KMS-11 (cell line): ENCODE data around the gene TAS2R31.

Experiments used
- H2AFZ ChIP-seq: fragments of 200-600 bp; sonication (generic); 2 replicates; pipeline ENCODE4 v1.6.1; 2016; ENCODE audit warnings: antibody characterized with exemption, mixed run types, low read depth
- H3K27ac ChIP-seq: fragments of 200-600 bp; sonication (generic); 2 replicates; pipeline ENCODE4 v1.6.1; 2016; ENCODE audit warnings: mild to moderate bottlenecking, mixed run types
- H3K27me3 ChIP-seq: fragments of 200-600 bp; sonication (generic); 2 replicates; pipeline ENCODE4 v1.6.1; 2017; ENCODE audit warnings: mild to moderate bottlenecking, low read depth, mixed run types, moderate library complexity; ENCODE audit not compliant: insufficient read depth
- H3K36me3 ChIP-seq: fragments of 200-600 bp; sonication (generic); 2 replicates; pipeline ENCODE4 v1.6.1; 2017; ENCODE audit warnings: mild to moderate bottlenecking, mixed run types; ENCODE audit not compliant: insufficient read depth
- H3K4me1 ChIP-seq: fragments of 200-600 bp; sonication (generic); 2 replicates; pipeline ENCODE4 v1.6.1; 2016; ENCODE audit warnings: mild to moderate bottlenecking, low read depth, mixed run types; ENCODE audit not compliant: poor library complexity, severe bottlenecking
- H3K4me2 ChIP-seq: fragments of 200-600 bp; sonication (generic); 2 replicates; pipeline ENCODE4 v1.7.0; 2016; ENCODE audit warnings: mild to moderate bottlenecking, mixed run types
- H3K4me3 ChIP-seq: fragments of 200-600 bp; sonication (generic); IDR thresholded peaks from 2 replicates; pipeline ENCODE4 v1.6.1; 2017; ENCODE audit warnings: low read depth, low read length, mixed read lengths; ENCODE audit not compliant: insufficient read depth
- H3K79me2 ChIP-seq: fragments of 200-600 bp; sonication (generic); 2 replicates; pipeline ENCODE4 v1.6.1; 2016; ENCODE audit warnings: low read depth, mixed run types; ENCODE audit not compliant: insufficient read depth
- H3K9ac ChIP-seq: fragments of 200-600 bp; sonication (generic); 2 replicates; pipeline ENCODE4 v1.6.1; 2016; ENCODE audit warnings: mild to moderate bottlenecking, mixed run types
- H4K20me1 ChIP-seq: fragments of 200-600 bp; sonication (generic); 2 replicates; pipeline ENCODE4 v1.6.1; 2016; ENCODE audit warnings: mild to moderate bottlenecking, mixed run types; ENCODE audit not compliant: insufficient read depth
- TF ChIP-seq, protein P1 (sequence below): fragments of 200-600 bp; sonication (generic); conservative IDR thresholded peaks from 2 replicates; pipeline ENCODE4 v1.6.1; 2017; ENCODE audit warnings: low read depth, mild to moderate bottlenecking, antibody characterized with exemption, low read length, moderate library complexity, mixed read lengths

TAS2R31 gene

GRCh38 chr12:10998204-10998603, 33.0 kb downstream of the TAS2R31 start, which contains the start of gene TAS2R20:
Gene TAS2R20, minus strand, starts transcription at chr12:10998304. Its CDS starts 429 bp downstream, at chr12:10997875.
- H3K4me3 ChIP-seq = no peak within 1 kb of the TSS
- H3K36me3 ChIP-seq = no peaks in the 10 kb centered on the region
- H3K4me1 ChIP-seq = no peaks in the 10 kb centered on the region
- no peaks in the 10 kb centered on the region for H3K79me2 ChIP-seq
- H3K4me2 ChIP-seq = no peak within 1 kb of the TSS
- no peaks in the 10 kb centered on the region for H3K27me3 ChIP-seq
- H3K9ac ChIP-seq = no peak within 1 kb of the TSS
- H3K27ac ChIP-seq = no peak within 1 kb of the TSS
- TF ChIP-seq, protein P1, sequence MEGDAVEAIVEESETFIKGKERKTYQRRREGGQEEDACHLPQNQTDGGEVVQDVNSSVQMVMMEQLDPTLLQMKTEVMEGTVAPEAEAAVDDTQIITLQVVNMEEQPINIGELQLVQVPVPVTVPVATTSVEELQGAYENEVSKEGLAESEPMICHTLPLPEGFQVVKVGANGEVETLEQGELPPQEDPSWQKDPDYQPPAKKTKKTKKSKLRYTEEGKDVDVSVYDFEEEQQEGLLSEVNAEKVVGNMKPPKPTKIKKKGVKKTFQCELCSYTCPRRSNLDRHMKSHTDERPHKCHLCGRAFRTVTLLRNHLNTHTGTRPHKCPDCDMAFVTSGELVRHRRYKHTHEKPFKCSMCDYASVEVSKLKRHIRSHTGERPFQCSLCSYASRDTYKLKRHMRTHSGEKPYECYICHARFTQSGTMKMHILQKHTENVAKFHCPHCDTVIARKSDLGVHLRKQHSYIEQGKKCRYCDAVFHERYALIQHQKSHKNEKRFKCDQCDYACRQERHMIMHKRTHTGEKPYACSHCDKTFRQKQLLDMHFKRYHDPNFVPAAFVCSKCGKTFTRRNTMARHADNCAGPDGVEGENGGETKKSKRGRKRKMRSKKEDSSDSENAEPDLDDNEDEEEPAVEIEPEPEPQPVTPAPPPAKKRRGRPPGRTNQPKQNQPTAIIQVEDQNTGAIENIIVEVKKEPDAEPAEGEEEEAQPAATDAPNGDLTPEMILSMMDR = no peak
- no peaks in the 10 kb centered on the region for H4K20me1 ChIP-seq
- H2AFZ ChIP-seq = no peak within 1 kb of the TSS

DNA sequence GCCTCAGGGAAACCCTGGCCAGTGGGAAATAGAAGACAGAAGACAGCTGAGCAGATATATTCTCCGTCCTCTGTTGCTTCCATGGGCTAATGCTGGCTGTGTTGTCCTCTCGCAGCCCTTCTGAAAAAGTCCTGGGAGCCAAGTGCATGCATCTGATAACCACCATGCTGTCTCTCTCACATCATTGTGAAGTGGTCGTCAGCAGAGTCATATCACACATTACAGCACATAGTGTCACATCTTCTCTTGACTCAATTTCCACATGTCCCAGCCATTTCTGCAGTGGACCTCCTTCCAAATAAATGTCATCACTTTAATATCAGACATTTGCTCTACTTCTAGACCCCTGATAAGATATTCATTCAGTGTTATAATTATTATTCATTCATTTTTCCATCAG, 36.9 kb downstream of the TAS2R31 start:
- Histone ChIP-seq H4K20me1 (no peaks in the 10 kb centered on the region), H3K9ac (no peak overlapping the region), H3K27me3 (no peaks in the 10 kb centered on the region), H3K4me3 (no peak overlapping the region), H3K4me2 (no peak overlapping the region), H3K4me1 (no peaks in the 10 kb centered on the region), H3K36me3 (no peaks in the 10 kb centered on the region), H3K79me2 (no peaks in the 10 kb centered on the region), H3K27ac (no peak overlapping the region), H2AFZ (no peak overlapping the region)
- TF ChIP-seq, protein P1 = no peak

GRCh38 chr12:10989107-10989506, 42.1 kb downstream of the TAS2R31 start:
- H3K4me3 ChIP-seq = no peak overlapping the region

DNA sequence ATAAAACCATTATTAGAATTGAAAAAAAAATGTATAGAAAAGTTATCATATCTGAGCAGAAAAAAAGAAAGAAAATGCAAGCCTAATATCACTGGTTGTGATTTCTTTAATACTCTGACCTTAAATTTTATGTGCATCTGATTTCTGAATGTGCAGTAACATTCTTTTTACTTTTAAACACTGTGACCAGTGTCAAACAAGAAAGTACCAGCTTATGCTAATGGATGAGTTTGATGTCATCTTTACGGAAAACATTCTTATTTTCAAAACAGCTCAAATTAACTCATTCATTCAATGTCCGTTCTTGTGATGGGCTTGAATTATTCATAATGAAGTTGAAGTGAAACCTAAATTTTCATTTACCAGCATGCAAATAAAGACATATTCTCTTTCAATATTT, 44.4 kb downstream of the TAS2R31 start, which contains the start of gene TAS2R50:
TAS2R50 (minus strand) TSS at position 101 of the 400 bp plus-strand sequence; CDS start at position 49, 52 bp downstream.
- H3K4me2 ChIP-seq = no peak within 1 kb of the TSS
- no peaks in the 10 kb centered on the region for H3K27me3 ChIP-seq
- no peaks in the 10 kb centered on the region for H3K79me2 ChIP-seq
- H4K20me1 ChIP-seq = no peaks in the 10 kb centered on the region
- H3K9ac ChIP-seq = no peak within 1 kb of the TSS
- no peaks in the 10 kb centered on the region for H3K4me1 ChIP-seq
- H3K4me3 ChIP-seq = no peak within 1 kb of the TSS
- H3K27ac ChIP-seq = no peak within 1 kb of the TSS
- TF ChIP-seq, protein P1 = no peak
- H3K36me3 ChIP-seq = no peaks in the 10 kb centered on the region
- no peak within 1 kb of the TSS for H2AFZ ChIP-seq

More at GRCh38 chr12:10989107-10989506, 42.1 kb downstream of the TAS2R31 start:
- Histone ChIP-seq H2AFZ (no peak overlapping the region), H3K36me3 (no peaks in the 10 kb centered on the region), H4K20me1 (no peaks in the 10 kb centered on the region), H3K27ac (no peak overlapping the region), H3K4me1 (no peaks in the 10 kb centered on the region), H3K27me3 (no peaks in the 10 kb centered on the region), H3K9ac (no peak overlapping the region), H3K4me2 (no peak overlapping the region), H3K79me2 (no peaks in the 10 kb centered on the region)
- TF ChIP-seq, protein P1 = no peak
